ENCODE data around the gene ANKRD10.

DNA sequence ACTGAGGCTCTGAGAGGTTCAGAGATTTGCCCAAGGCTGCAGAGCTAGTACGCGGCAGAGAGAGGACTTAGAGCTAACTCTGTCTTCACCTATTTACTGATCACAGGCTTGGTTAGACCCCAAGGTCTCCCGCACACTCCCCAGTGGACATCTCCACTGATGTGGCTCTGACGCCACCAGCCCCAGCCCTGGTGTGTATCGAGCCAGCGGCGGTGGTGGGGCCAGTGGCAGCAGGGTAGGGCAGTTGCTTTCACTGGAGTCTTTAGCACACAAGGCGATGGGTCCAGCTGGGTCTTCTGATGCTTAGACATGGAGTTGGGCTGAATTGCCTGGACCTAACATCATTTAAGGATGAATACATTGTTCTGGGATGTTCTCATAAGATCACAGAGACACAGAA lies 85.4 kb downstream of the ANKRD10 start:
- TF ChIP-seq ZNF274 (IDR thresholded peaks at IDR 0.05; ENCODE audit: low read depth, low read length) (no peak), YY1 (IDR thresholded peaks at IDR 0.05; ENCODE audit: insufficient read depth, insufficient read length) (no peak)

All from NT2/D1 (cell line).